Activated T-cell treated with anti-CD3 and anti-CD28 coated beads, Interleukin-2, amount 50 U/mL, for 24 hours (primary cell): ENCODE results near the gene CIITA.
A peak's percentile ranks its signal among the peaks of the same experiment; 100 is the strongest.
"Not testable (repeated sequence)": the region's sequence is repeated elsewhere in the genome, so short reads cannot be mapped to it uniquely, and the experiment has no call there.

Experiments used
- DNase-seq: peaks from one replicate; pipeline ENCODE4 v3.0.0-alpha.2; 2020
- H3K27ac Mint-ChIP-seq: 2 replicates; pipeline ENCODE4 v1.8.0; 2020; ENCODE audit warnings: mild to moderate bottlenecking, mixed read lengths
- H3K27me3 Mint-ChIP-seq: 2 replicates; pipeline ENCODE4 v1.8.0; 2020; ENCODE audit warnings: mixed read lengths
- H3K36me3 Mint-ChIP-seq: 2 replicates; pipeline ENCODE4 v1.8.0; 2020; ENCODE audit warnings: low read depth, mixed read lengths
- H3K4me1 Mint-ChIP-seq: 2 replicates; pipeline ENCODE4 v1.8.0; 2020; ENCODE audit warnings: low read depth, mixed read lengths
- H3K4me3 Mint-ChIP-seq: 2 replicates; pipeline ENCODE4 v1.8.0; 2020; ENCODE audit warnings: mild to moderate bottlenecking, moderate library complexity, mixed read lengths
- H3K9me3 Mint-ChIP-seq: 2 replicates; pipeline ENCODE4 v1.8.0; 2020; ENCODE audit warnings: mixed read lengths

CIITA gene

GRCh38 chr16:10926867-10927266, 49.9 kb downstream of the CIITA start:
- no peak for DNase-seq

GRCh38 chr16:10927497-10928112, 50.6 kb downstream of the CIITA start:
- Mint-ChIP-seq H3K27me3 (no peaks in the 10 kb centered on the region), H3K36me3 (peaks cover 86% of the 10 kb centered on the region), H3K4me3 (no peak overlapping the region), H3K9me3 (no peaks in the 10 kb centered on the region), H3K4me1 (peaks cover 19% of the 10 kb centered on the region), H3K27ac (no peak overlapping the region)
- no peak for DNase-seq

More at GRCh38 chr16:10926867-10927266, 49.9 kb downstream of the CIITA start:
- Mint-ChIP-seq H3K4me3 (no peak overlapping the region), H3K27me3 (no peaks in the 10 kb centered on the region), H3K36me3 (peaks cover 83% of the 10 kb centered on the region), H3K27ac (no peak overlapping the region), H3K9me3 (no peaks in the 10 kb centered on the region), H3K4me1 (peaks cover 16% of the 10 kb centered on the region)

GRCh38 chr16:10929097-10929496, 52.1 kb downstream of the CIITA start:
- not testable (repeated sequence) for DNase-seq, H3K4me3 Mint-ChIP-seq, H3K27me3 Mint-ChIP-seq, H3K9me3 Mint-ChIP-seq, H3K27ac Mint-ChIP-seq
- Mint-ChIP-seq H3K36me3 (peaks cover 92% of the 10 kb centered on the region), H3K4me1 (peaks cover 33% of the 10 kb centered on the region)

GRCh38 chr16:10929853-10930754, 53.1 kb downstream of the CIITA start:
- H3K27ac Mint-ChIP-seq: peak overlapping the region; percentile 66
- no peaks in the 10 kb centered on the region for H3K27me3 Mint-ChIP-seq
- DNase-seq: no peak
- H3K4me1 Mint-ChIP-seq: peaks cover 42% of the 10 kb centered on the region
- H3K4me3 Mint-ChIP-seq: no peak overlapping the region
- peaks cover 93% of the 10 kb centered on the region for H3K36me3 Mint-ChIP-seq
- H3K9me3 Mint-ChIP-seq: no peaks in the 10 kb centered on the region

- Mint-ChIP-seq H3K27ac (no peak overlapping the region), H3K4me3 (no peak overlapping the region), H3K9me3 (no peaks in the 10 kb centered on the region), H3K4me1 (peaks cover 48% of the 10 kb centered on the region), H3K27me3 (no peaks in the 10 kb centered on the region), H3K36me3 (peaks cover 93% of the 10 kb centered on the region)
- DNase-seq: no peak
Observed at GRCh38 chr16:10930755-10931093, 53.7 kb downstream of the CIITA start.

- no peak overlapping the region for H3K27ac Mint-ChIP-seq
- peaks cover 52% of the 10 kb centered on the region for H3K4me1 Mint-ChIP-seq
- DNase-seq: no peak
- peaks cover 93% of the 10 kb centered on the region for H3K36me3 Mint-ChIP-seq
- H3K4me3 Mint-ChIP-seq: no peak overlapping the region
- H3K9me3 Mint-ChIP-seq: no peaks in the 10 kb centered on the region
- H3K27me3 Mint-ChIP-seq: no peaks in the 10 kb centered on the region
Observed at GRCh38 chr16:10931134-10931533, 54.1 kb downstream of the CIITA start.

- Mint-ChIP-seq H3K9me3 (no peaks in the 10 kb centered on the region), H3K36me3 (peaks cover 94% of the 10 kb centered on the region), H3K27me3 (no peaks in the 10 kb centered on the region), H3K4me1 (peaks cover 62% of the 10 kb centered on the region), H3K4me3 (no peak overlapping the region), H3K27ac (no peak overlapping the region)
- DNase-seq: no peak
Observed at GRCh38 chr16:10931977-10932632, 55.1 kb downstream of the CIITA start.

- Mint-ChIP-seq H3K27me3 (no peaks in the 10 kb centered on the region), H3K27ac (no peak overlapping the region), H3K36me3 (peaks cover 94% of the 10 kb centered on the region), H3K4me1 (peaks cover 72% of the 10 kb centered on the region), H3K9me3 (no peaks in the 10 kb centered on the region), H3K4me3 (no peak overlapping the region)
- DNase-seq: no peak
Observed at GRCh38 chr16:10932959-10933710, 56.1 kb downstream of the CIITA start.

- H3K27ac Mint-ChIP-seq: no peak overlapping the region
- no peaks in the 10 kb centered on the region for H3K9me3 Mint-ChIP-seq
- H3K4me1 Mint-ChIP-seq: peaks cover 80% of the 10 kb centered on the region
- H3K4me3 Mint-ChIP-seq: no peak overlapping the region
- DNase-seq: no peak
- H3K36me3 Mint-ChIP-seq: peaks cover 94% of the 10 kb centered on the region
- no peaks in the 10 kb centered on the region for H3K27me3 Mint-ChIP-seq
Observed at GRCh38 chr16:10933865-10934264, 56.9 kb downstream of the CIITA start.

GRCh38 chr16:10934325-10935107, 57.5 kb downstream of the CIITA start:
- DNase-seq: no peak
- H3K27me3 Mint-ChIP-seq: no peaks in the 10 kb centered on the region
- H3K36me3 Mint-ChIP-seq: peaks cover 94% of the 10 kb centered on the region
- no peaks in the 10 kb centered on the region for H3K9me3 Mint-ChIP-seq
- H3K4me1 Mint-ChIP-seq: peaks cover 86% of the 10 kb centered on the region
- H3K4me3 Mint-ChIP-seq: no peak overlapping the region
- no peak overlapping the region for H3K27ac Mint-ChIP-seq

- peaks cover 90% of the 10 kb centered on the region for H3K4me1 Mint-ChIP-seq
- H3K9me3 Mint-ChIP-seq: no peaks in the 10 kb centered on the region
- no peaks in the 10 kb centered on the region for H3K27me3 Mint-ChIP-seq
- DNase-seq: no peak
- peaks cover 95% of the 10 kb centered on the region for H3K36me3 Mint-ChIP-seq
- H3K4me3 Mint-ChIP-seq: no peak overlapping the region
- H3K27ac Mint-ChIP-seq: no peak overlapping the region
Observed at GRCh38 chr16:10935226-10935915, 58.4 kb downstream of the CIITA start.

GRCh38 chr16:10936272-10936984, 59.4 kb downstream of the CIITA start:
- Mint-ChIP-seq H3K9me3 (no peaks in the 10 kb centered on the region), H3K27ac (no peak overlapping the region), H3K27me3 (no peaks in the 10 kb centered on the region), H3K4me3 (no peak overlapping the region), H3K36me3 (peaks cover 98% of the 10 kb centered on the region), H3K4me1 (peaks cover 88% of the 10 kb centered on the region)
- DNase-seq: no peak
